ENCODE measurements around the gene ESRRA.

GRCh38 chr11:64321026-64321425 is 15.7 kb downstream of the ESRRA start:
- TF ChIP-seq SMC3 (conservative IDR thresholded peaks at IDR 0.05; ENCODE audit: poor library complexity) (no peak), POLR2AphosphoS5 (IDR thresholded peaks at IDR 0.05) (no peak), EP300 (conservative IDR thresholded peaks at IDR 0.05; ENCODE audit: poor library complexity, severe bottlenecking) (no peak), RAD21 (conservative IDR thresholded peaks at IDR 0.05) (no peak), CTCF (IDR thresholded peaks at IDR 0.05; ENCODE audit: poor library complexity, severe bottlenecking) (no peak), REST (IDR thresholded peaks at IDR 0.05; ENCODE audit: borderline replicate concordance) (no peak)
